GM20000 (cell line): Measurements from ENCODE around the gene ARHGAP30.
"Not testable (repeated sequence)": the region's sequence is repeated elsewhere in the genome, so short reads cannot be mapped to it uniquely, and the experiment has no call there.

ENCODE experiments used
- DNase-seq: peaks from one replicate; pipeline ENCODE4 v3.0.0; 2012; ENCODE audit warnings: low spot score
- TF ChIP-seq, protein P1 (sequence below): IDR thresholded peaks from 2 replicates; pipeline ENCODE4 v1.5.1; 2012; ENCODE audit warnings: mild to moderate bottlenecking, control low read depth; ENCODE audit errors: extremely low read depth, missing control alignments

The ARHGAP30 gene

DNA sequence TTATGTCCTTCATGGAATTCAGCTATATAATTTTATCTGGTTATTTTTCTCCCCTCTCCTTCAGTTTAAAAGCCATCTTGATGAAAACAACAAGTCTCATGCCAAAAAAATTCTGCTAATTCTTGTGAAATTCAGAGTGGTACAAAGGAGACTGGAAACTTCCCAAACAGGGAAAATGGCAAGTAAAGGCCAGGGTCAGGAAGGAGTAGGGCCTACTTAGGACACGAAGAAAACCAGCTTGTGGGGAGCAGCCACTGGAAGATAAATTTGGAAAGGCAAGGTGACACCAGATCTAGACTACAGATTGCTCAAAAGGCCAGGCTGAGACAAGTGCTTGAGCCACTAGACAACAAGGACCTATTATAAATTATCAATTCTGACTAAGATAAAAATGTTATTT lies 37.3 kb downstream of the ARHGAP30 start:
- TF ChIP-seq, protein P1, sequence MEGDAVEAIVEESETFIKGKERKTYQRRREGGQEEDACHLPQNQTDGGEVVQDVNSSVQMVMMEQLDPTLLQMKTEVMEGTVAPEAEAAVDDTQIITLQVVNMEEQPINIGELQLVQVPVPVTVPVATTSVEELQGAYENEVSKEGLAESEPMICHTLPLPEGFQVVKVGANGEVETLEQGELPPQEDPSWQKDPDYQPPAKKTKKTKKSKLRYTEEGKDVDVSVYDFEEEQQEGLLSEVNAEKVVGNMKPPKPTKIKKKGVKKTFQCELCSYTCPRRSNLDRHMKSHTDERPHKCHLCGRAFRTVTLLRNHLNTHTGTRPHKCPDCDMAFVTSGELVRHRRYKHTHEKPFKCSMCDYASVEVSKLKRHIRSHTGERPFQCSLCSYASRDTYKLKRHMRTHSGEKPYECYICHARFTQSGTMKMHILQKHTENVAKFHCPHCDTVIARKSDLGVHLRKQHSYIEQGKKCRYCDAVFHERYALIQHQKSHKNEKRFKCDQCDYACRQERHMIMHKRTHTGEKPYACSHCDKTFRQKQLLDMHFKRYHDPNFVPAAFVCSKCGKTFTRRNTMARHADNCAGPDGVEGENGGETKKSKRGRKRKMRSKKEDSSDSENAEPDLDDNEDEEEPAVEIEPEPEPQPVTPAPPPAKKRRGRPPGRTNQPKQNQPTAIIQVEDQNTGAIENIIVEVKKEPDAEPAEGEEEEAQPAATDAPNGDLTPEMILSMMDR, result no peak
- no peak for DNase-seq

DNA sequence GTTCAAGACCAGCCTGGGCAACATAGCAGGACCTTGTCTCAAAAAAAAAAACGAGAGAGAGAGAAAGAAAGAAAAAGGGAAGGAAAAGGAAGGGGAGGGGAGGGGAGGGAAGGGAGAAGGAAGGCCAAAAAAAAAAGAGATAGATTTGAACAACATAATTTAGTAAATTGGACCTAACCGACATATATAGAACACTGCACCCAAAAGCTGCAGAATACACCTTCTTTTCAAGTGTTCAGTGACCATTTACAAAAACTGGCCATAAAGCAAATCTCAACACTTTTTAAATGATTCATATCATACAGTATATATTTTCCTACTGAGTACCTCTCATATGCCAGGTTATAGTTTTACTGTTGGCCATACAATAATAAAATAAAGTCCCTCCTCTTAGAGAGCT lies 37.8 kb downstream of the ARHGAP30 start:
- TF ChIP-seq, protein P1, result no peak
- no peak for DNase-seq

DNA sequence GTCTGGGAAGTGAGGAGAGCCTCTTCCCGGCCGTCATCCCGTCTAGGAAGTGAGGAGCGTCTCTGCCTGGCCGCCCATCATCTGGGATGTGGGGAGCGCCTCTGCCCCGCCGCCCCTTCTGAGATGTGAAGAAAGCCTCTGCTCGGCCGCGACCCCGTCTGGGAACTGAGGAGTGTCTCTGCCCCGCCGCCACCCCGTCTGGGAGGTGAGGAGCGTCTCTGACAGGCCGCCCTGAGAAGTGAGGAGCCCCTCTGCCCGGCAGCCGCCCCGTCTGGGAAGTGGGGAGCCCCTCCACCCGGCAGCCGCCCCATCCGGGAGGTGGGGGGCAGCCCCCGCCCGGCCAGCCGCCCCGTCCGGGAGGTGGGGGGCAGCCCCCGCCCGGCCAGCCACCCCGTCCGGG lies 40.2 kb downstream of the ARHGAP30 start:
- DNase-seq, result not testable (repeated sequence)

DNA sequence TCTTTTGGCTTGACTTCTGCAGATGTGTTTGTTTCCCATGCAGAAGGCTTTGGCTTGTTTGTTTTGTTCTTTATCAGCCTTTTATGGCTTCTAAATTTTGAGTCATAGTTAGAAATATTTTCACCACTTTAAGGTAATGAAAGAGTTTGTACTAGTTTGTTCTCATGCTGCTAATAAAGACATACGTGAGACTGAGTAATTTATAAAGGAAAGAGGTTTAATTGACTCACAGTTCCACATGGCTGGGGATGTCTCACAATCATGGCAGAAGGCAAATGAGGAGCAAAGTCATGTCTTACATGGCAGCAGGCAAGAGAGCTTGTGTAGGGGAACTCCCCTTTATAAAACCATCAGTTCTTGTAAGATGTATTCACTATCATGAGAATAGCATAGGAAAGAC lies 42.7 kb downstream of the ARHGAP30 start:
- DNase-seq, result not testable (repeated sequence)

DNA sequence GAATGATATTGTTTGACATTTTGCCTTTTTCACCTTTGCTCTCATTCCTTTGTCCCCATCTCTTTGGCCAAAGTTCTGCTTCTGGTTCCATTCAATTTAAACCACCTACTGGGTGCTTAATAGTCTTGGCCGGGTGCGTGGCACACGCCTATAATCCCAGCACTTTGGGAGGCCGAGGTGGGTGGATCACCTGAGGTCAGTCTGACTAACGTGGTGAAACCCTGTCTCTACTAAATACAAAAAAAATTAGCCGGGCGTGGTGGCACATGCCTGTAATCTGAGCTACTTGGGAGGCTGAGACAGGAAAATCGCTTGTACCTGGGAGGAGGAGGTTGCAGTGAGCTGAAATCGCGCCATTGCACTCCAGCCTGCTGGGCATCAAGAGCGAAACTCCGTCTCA lies 47.3 kb downstream of the ARHGAP30 start:
- not testable (repeated sequence) for DNase-seq

DNA sequence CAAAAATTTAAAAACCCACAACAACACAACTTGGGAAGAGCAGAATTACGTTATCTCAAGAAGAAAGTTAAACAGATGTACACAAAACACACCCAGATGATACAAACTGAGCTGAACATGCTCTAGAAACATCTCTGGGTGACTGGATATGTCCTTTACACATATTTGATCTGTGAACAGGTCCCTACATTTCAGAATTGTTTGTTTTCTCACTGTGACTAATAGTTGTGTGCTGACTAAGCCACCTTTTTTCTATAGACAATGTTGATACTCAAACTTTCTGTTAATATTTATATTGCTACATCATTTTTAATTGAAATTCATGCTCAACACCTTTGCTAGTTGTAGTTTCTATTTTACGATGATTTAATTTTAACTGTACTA lies 47.7 kb downstream of the ARHGAP30 start:
- TF ChIP-seq, protein P1, result no peak
- no peak for DNase-seq

DNA sequence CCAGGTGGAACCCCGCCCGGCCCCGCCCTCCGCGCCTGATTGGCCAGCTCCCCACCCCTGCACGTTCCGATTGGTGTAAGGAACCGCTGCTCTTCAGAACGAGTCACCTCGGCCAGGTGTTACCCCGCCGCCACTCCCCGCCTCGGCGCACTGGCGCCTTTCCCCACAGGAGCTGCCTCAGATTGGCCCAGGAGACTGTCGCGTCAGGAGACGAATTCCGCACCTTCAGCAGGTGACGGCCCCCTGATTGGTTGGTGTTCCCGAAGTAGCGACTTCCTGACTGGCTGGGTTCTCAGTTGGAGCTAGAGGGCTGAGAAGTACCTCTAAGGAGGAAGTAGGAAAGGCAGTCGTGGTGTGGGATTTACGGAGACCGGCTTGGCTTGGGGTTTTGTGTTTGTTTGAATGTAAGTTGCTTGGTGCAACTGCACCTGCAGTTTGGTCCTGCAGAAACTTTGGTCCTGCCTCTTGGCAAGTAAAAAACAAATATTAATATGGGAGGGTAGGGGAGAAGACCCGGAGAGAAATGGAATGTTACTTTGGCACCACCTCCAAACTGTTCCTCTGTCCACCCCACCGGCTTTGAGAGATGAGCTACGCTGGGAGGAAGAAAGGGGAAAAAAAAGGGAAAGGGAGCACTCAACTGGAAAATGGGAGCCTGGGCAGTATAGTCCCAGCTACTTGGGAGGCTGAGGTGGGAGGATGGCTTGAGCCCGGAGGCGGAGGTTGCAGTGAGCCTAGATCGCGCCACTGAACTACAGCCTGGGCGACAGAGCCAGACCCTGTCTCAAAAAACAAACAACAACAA lies 48.3 kb downstream of the ARHGAP30 start:
- DNase-seq, result peak; percentile 92
- TF ChIP-seq, protein P1, result no peak

DNA sequence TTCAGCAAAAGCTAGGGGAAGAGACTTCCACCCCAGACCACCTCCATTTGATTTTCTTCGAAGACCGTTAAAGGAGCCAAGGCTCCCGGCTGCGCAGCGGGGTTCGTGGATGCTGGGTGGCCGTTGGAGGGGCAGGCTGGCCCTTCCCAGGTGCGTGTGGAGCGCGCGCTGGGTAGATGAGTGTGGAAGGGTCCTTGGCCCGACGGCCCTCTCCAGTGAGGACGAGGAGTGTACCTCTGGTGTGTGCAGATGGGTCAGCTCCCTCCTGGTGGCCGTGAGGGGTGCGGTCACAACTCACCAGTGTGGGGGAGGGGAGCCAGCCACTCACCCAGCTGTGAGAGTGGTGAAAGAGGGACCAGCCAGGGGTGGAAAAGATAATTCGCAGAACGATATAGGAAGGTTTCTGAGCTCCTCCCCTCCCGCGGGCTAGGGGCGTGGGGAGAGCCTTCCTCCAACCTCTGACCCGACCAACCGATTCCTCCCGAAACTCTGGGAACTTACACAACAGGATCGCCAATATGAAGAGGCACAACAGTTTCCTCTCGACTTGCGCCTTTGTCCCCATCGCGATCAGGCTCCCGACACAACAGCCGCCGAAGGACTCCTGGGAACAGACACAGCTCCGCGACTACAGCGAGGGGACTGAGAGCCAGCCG lies 49.1 kb downstream of the ARHGAP30 start, which contains the start of gene F11R:
Gene F11R (minus strand): TSS at position 644 of the 656 bp plus-strand sequence. CDS start 79 bp downstream, at position 565.
- peak; percentile 55 for DNase-seq

More for the DNA sequence above, 49.1 kb downstream of the ARHGAP30 start, which contains the start of gene F11R:
- TF ChIP-seq, protein P1, result no peak
